HCT116 (cell line): Measurements from ENCODE around the gene VPS41.

Experiments
- EZH2 ChIP-seq: fragments of 200-600 bp; sonication (generic); IDR thresholded peaks from 2 replicates; pipeline ENCODE4 v1.6.1; 2017; ENCODE audit warnings: antibody characterized with exemption, mixed run types
- POLR2A ChIP-seq: IDR thresholded peaks from 2 replicates; pipeline ENCODE4 v1.7.0; 2011; ENCODE audit warnings: borderline replicate concordance; ENCODE audit not compliant: insufficient read depth, insufficient read length; ENCODE audit errors: extremely low read depth
- TCF7L2 ChIP-seq: IDR thresholded peaks from 2 replicates; pipeline ENCODE4 v1.7.0; 2011; ENCODE audit warnings: borderline replicate concordance, inconsistent platforms; ENCODE audit not compliant: insufficient read depth, insufficient read length; ENCODE audit errors: extremely low read depth

DNA sequence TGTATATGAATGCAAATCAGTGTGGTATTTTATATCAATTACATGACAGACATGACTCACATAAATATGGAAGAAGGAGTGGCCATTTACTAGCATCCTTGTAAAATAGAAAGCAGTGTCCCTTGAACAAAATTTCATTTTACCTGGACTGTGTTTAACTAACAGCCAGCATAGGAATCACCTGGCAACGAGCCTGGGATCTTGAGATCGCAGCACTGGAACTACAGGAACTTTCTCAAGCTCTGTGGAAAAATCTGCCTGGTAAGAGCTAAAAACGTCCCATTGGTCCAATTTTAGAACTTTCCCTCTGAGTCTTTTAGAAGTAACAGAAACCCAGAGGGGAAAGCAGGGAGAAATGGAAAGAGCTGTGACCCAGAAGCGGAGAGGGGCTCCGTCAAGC lies 208.9 kb downstream of the VPS41 start:
- no peak for TF ChIP-seq POLR2A
- TF ChIP-seq EZH2: no peak
- no peak for TF ChIP-seq TCF7L2
